ENCODE data around the gene LSM5.
"Not testable (repeated sequence)": the region's sequence is repeated elsewhere in the genome, so short reads cannot be mapped to it uniquely, and the experiment has no call there.

GRCh38 chr7:32464641-32465416, 25.4 kb downstream of the LSM5 start:
- not testable (repeated sequence) for TF ChIP-seq CTCF, EZH2, EZH2phosphoT487 (IDR thresholded peaks at IDR 0.05)
